K562 (cell line): ENCODE data around the gene CDCP1. TPM values are rescaled to one million over a fixed set of nuclear protein-coding genes. Genes with fewer than 3 reads are reported as not detected.

Experiments
- ARNT ChIP-seq, 2 experiments: fragments of 450-650 bp; IDR thresholded peaks; 2 replicates each; pipeline ENCODE4 v1.6.1; 2016; ENCODE audit warnings: mild to moderate bottlenecking in 1 of 2
- ASH1L ChIP-seq: fragments of 450-650 bp; IDR thresholded peaks from 2 replicates; pipeline ENCODE4 v1.6.1; 2018; ENCODE audit warnings: borderline replicate concordance, mild to moderate bottlenecking, low read depth; ENCODE audit not compliant: partially characterized antibody
- CREM ChIP-seq: IDR thresholded peaks from 2 replicates; pipeline ENCODE4 v1.6.1; 2014; ENCODE audit warnings: antibody characterized with exemption, low read depth
- ESRRA ChIP-seq: fragments of 450-650 bp; IDR thresholded peaks from 2 replicates; pipeline ENCODE4 v1.6.1; 2014; ENCODE audit warnings: low read depth, mild to moderate bottlenecking, moderate library complexity, borderline replicate concordance
- FOXJ3 ChIP-seq: sonication (generic); formaldehyde crosslinking; IDR thresholded peaks from 2 replicates; pipeline ENCODE4 v1.4.0; 2020; ENCODE audit warnings: mild to moderate bottlenecking, missing genetic modification reagents
- GTF2A2 ChIP-seq: IDR thresholded peaks from 2 replicates; pipeline ENCODE4 v1.6.1; 2016; ENCODE audit warnings: mild to moderate bottlenecking, missing genetic modification characterization, missing compliant biosample characterization
- HDAC3 ChIP-seq: fragments of 450-650 bp; IDR thresholded peaks from 2 replicates; pipeline ENCODE4 v1.6.1; 2018; ENCODE audit warnings: borderline replicate concordance, mild to moderate bottlenecking, moderate library complexity; ENCODE audit not compliant: partially characterized antibody
- HDAC6 ChIP-seq: IDR thresholded peaks from 2 replicates; pipeline ENCODE4 v1.6.1; 2012; ENCODE audit warnings: low read depth, mild to moderate bottlenecking, control low read depth, inconsistent platforms, low read length, moderate library complexity
- HNRNPL ChIP-seq: fragments of 200-400 bp; formaldehyde crosslinking; IDR thresholded peaks from 2 replicates; pipeline ENCODE4 v1.6.1; 2017; ENCODE audit warnings: low read depth, mild to moderate bottlenecking, low read length
- ILF3 ChIP-seq: fragments of 450-650 bp; IDR thresholded peaks from 2 replicates; pipeline ENCODE4 v1.6.1; 2018; ENCODE audit warnings: antibody characterized with exemption, mild to moderate bottlenecking, moderate library complexity, borderline replicate concordance
- KAT2B ChIP-seq: IDR thresholded peaks from one replicate; pipeline ENCODE4 v1.6.1; 2012; ENCODE audit warnings: low read depth, mild to moderate bottlenecking, control low read depth, inconsistent platforms, low read length, moderate library complexity
- MECOM ChIP-seq: fragments of 250-450 bp; sonication (Bioruptor Pico); IDR thresholded peaks from 2 replicates; pipeline ENCODE4 v1.8.0; 2022; ENCODE audit warnings: inconsistent platforms
- POLR2H ChIP-seq: IDR thresholded peaks from 2 replicates; pipeline ENCODE4 v1.6.1; 2016; ENCODE audit warnings: missing genetic modification characterization, low read depth, mild to moderate bottlenecking, control low read depth, missing compliant biosample characterization, moderate library complexity
- RAD51 ChIP-seq: fragments of 450-650 bp; IDR thresholded peaks from 2 replicates; pipeline ENCODE4 v1.7.1; 2016; ENCODE audit warnings: low read depth, mild to moderate bottlenecking, borderline replicate concordance
- SOX6 ChIP-seq: fragments of 450-650 bp; IDR thresholded peaks from 2 replicates; pipeline ENCODE4 v1.6.1; 2014; ENCODE audit warnings: mild to moderate bottlenecking
- TEAD4 ChIP-seq, 2 experiments: sonication (generic) in 1 of 2; formaldehyde crosslinking in 1 of 2; IDR thresholded peaks; 2 replicates each; pipeline versions ENCODE4 v1.6.1 to v1.8.0; 2012 to 2022; ENCODE audit warnings: borderline replicate concordance in 1 of 2, inconsistent platforms in 1 of 2, low read length in 1 of 2, mild to moderate bottlenecking in 1 of 2, missing genetic modification reagents in 1 of 2
- XRCC4 ChIP-seq: IDR thresholded peaks from one replicate; pipeline ENCODE4 v1.6.1; 2011; ENCODE audit not compliant: insufficient read depth, insufficient read length; ENCODE audit errors: extremely low read depth
- ZNF133 ChIP-seq: fragments of 250-450 bp; sonication (Bioruptor Pico); IDR thresholded peaks from 2 replicates; pipeline ENCODE4 v1.4.0; 2020; ENCODE audit warnings: mild to moderate bottlenecking
- ZNF217 ChIP-seq: sonication (generic); formaldehyde crosslinking; IDR thresholded peaks from 2 replicates; pipeline ENCODE4 v1.8.0; 2022; ENCODE audit warnings: mild to moderate bottlenecking, missing genetic modification reagents
- ZNF347 ChIP-seq: fragments of 450-650 bp; formaldehyde crosslinking; IDR thresholded peaks from 2 replicates; pipeline ENCODE4 v1.4.0; 2020; ENCODE audit warnings: low read depth, mild to moderate bottlenecking, moderate library complexity
- ZNF408 ChIP-seq: fragments of 250-450 bp; sonication (Bioruptor Pico); IDR thresholded peaks from 2 replicates; pipeline ENCODE4 v1.4.0; 2020; ENCODE audit warnings: low read depth, mild to moderate bottlenecking, moderate library complexity
- ZNF507 ChIP-seq: conservative IDR thresholded peaks from 2 replicates; pipeline ENCODE4 v1.6.1; 2017; ENCODE audit warnings: missing genetic modification characterization, missing compliant biosample characterization
- polyA plus RNA-seq, 8 experiments: library from polyadenylated mRNA; depleted of rRNA in 4 of 8; stranded (reverse) in 5 of 8; unstranded in 3 of 8; fragments of >200 nt; fragmentation: Nextera tagmentation in 2 of 8; fragmentation: Illumina TruSeq in 1 of 8; extraction: Ambion mirVana in 2 of 8; extraction: Trizol in 1 of 8; gene quantifications; 2 replicates each; pipeline versions ENCODE4 v1.2.1 to v1.2.3, GENCODE V29; 2011 to 2014; ENCODE audit warnings: inconsistent platforms in 1 of 8, missing spikeins in 1 of 8
- total RNA-seq, 7 experiments: library from RNA; depleted of rRNA in 6 of 7; stranded (reverse); fragments of >200 nt in 6 of 7; fragmentation: Illumina TruSeq in 2 of 7; extraction: Trizol in 2 of 7; gene quantifications; 2 replicates each; pipeline versions ENCODE4 v1.2.1 to v1.2.3, GENCODE V29; 2011 to 2021; ENCODE audit warnings: low replicate concordance in 1 of 7
- TF ChIP-seq, protein P1 (sequence below), 2 experiments: IDR thresholded peaks; 2 replicates each; pipeline ENCODE4 v1.6.1; 2012; ENCODE audit warnings: improper control_type of control experiment in 2 of 2, low read depth in 2 of 2, low read length in 2 of 2, borderline replicate concordance in 1 of 2
- TF ChIP-seq, protein P2 (sequence below), 2 experiments: fragments of 200-800 bp in 1 of 2; sonication (Bioruptor generic) in 1 of 2; sonication (generic) in 1 of 2; formaldehyde crosslinking in 1 of 2; IDR thresholded peaks in 1 of 2; conservative IDR thresholded peaks in 1 of 2; 2 replicates each; pipeline versions ENCODE4 v1.5.0 to v1.6.1; 2016 to 2020; ENCODE audit warnings: missing compliant biosample characterization in 1 of 2, missing genetic modification characterization in 1 of 2, missing genetic modification reagents in 1 of 2

Gene CDCP1
- total and polyA plus RNA-seq, 9 of the 15 experiments (the other 6 are each of a cell fraction or from before 2014, with no cell fraction given) = 3.9 to 16.4 (median 5.2) TPM

DNA sequence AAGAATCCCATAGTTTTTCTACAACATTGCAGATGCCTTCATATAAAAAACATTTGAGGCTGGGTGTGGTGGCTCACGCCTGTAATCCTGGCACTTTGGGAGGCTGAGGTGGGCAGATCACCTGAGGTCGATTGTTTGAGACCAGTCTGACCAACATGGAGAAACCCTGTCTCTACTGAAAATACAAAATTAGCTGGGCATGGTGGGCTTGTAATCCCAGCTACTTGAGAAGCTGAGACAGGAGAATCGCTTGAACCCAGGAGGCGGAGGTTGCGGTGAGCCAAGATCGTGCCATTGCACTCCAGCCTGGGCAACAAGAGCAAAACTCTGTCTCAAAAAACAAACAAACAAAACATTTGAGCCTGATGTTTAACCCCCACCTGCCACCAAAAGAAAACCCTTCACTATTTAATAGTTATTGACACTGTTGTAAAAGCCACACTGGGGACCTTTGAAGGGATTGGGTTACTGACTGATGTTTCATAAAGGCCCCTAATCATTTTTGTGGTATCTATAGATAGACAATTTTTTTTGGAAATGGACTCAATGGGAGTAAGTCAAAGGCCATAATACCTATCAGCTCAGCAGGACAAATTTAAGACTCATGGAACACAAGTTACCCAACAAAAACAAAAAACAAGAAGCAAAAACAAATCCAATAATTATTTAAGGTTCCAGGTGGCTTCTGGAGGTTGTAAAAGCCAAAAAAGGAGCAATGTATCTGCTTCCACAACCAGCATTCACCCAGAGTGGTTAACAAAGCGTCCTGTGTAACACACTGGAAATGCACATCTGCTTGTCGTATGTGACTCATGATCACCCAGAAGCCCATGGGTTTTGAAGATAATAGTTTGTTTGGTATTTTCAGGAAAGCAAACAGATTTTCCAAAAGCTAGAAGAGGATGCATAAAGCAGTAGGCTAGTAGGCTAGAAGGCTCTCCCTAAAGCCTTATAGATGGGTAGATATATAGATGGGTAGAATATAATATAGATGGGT lies 41.2 kb downstream of the CDCP1 start (continued):
- TF ChIP-seq MECOM = no peak
- TF ChIP-seq POLR2H (tag) = peak; percentile 57; the same call in 1 of the 2 replicates
- TF ChIP-seq ZNF217 = no peak
- no peak for TF ChIP-seq ASH1L
- peak; percentile 73 for TF ChIP-seq HDAC3
- TF ChIP-seq ZNF347 (CRISPR knock-in tag) = no peak
- TF ChIP-seq RAD51 = no peak
- TF ChIP-seq, protein P1, sequence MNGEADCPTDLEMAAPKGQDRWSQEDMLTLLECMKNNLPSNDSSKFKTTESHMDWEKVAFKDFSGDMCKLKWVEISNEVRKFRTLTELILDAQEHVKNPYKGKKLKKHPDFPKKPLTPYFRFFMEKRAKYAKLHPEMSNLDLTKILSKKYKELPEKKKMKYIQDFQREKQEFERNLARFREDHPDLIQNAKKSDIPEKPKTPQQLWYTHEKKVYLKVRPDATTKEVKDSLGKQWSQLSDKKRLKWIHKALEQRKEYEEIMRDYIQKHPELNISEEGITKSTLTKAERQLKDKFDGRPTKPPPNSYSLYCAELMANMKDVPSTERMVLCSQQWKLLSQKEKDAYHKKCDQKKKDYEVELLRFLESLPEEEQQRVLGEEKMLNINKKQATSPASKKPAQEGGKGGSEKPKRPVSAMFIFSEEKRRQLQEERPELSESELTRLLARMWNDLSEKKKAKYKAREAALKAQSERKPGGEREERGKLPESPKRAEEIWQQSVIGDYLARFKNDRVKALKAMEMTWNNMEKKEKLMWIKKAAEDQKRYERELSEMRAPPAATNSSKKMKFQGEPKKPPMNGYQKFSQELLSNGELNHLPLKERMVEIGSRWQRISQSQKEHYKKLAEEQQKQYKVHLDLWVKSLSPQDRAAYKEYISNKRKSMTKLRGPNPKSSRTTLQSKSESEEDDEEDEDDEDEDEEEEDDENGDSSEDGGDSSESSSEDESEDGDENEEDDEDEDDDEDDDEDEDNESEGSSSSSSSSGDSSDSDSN (IDR thresholded peaks at IDR 0.05; ENCODE audit: borderline replicate concordance in 1 of 2, low read depth in 2 of 2, low read length in 2 of 2) = no peak
- TF ChIP-seq, protein P2, sequence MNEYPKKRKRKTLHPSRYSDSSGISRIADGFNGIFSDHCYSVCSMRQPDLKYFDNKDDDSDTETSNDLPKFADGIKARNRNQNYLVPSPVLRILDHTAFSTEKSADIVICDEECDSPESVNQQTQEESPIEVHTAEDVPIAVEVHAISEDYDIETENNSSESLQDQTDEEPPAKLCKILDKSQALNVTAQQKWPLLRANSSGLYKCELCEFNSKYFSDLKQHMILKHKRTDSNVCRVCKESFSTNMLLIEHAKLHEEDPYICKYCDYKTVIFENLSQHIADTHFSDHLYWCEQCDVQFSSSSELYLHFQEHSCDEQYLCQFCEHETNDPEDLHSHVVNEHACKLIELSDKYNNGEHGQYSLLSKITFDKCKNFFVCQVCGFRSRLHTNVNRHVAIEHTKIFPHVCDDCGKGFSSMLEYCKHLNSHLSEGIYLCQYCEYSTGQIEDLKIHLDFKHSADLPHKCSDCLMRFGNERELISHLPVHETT (CRISPR knock-in tag; conservative IDR thresholded peaks at IDR 0.05 in 1 of 2, IDR thresholded peaks at IDR 0.05 in 1 of 2) = no peak; a peak in 1 of 4 replicates
- TF ChIP-seq KAT2B = no peak
- TF ChIP-seq XRCC4 = no peak
- no peak for TF ChIP-seq CREM
- TF ChIP-seq ZNF408 = no peak
- TF ChIP-seq ZNF507 = no peak
- TF ChIP-seq SOX6 = no peak
- no peak for TF ChIP-seq ILF3
- no peak for TF ChIP-seq HNRNPL
- TF ChIP-seq GTF2A2 (tag) = no peak
- TF ChIP-seq ZNF133 (CRISPR knock-in tag) = no peak
- TF ChIP-seq ESRRA = no peak
- TF ChIP-seq HDAC6 = no peak
- no peak for TF ChIP-seq FOXJ3 (CRISPR knock-in tag)
- TF ChIP-seq TEAD4 (IDR thresholded peaks at IDR 0.05; ENCODE audit: low read length) = peak; percentile 59
- no peak for TF ChIP-seq TEAD4 (CRISPR knock-in tag; IDR thresholded peaks at IDR 0.05; ENCODE audit: borderline replicate concordance)
- no peak; a peak in 1 of 4 replicates for TF ChIP-seq ARNT (IDR thresholded peaks at IDR 0.05)
